ENCODE data around the gene PRAMEF10. TPM values are rescaled to one million over a fixed set of nuclear protein-coding genes. Genes with fewer than 3 reads are reported as not detected.
"Not testable (repeated sequence)": the region's sequence is repeated elsewhere in the genome, so short reads cannot be mapped to it uniquely, and the experiment has no call there.

The PRAMEF10 gene
- not detected for polyA plus RNA-seq (ENCODE audit: insufficient read length in 10 of 10)
- long read RNA-seq, donor 1: 0 reads
- long read RNA-seq, donor 2: 0 reads
- long read RNA-seq, donor 3: 0 reads
- long read RNA-seq, donor 4: 0 reads
- long read RNA-seq, donor 5: 0 reads
- long read RNA-seq, donor 6: 0 reads
- long read RNA-seq, donor 7: 0 reads
- long read RNA-seq, donor 8: 0 reads
- long read RNA-seq, donor 9: 0 reads

DNA sequence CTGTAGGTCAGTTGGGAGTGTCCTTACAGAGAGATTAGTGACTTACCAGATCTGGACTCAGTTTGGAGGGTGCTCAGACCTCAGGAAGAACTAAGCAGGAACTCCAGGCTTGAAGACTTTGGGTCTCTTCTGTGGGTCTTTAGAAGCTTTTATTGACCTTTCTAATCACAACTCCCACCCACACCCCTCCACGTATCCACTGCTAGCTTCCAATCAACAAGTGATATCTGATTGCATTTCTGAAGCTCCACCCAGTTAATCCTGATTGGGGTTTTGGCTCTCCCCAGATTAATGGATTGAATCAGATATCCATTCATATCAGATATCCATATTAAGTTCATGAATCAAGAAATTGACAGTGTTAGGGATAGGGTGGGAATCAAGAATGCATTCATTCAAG, at the start of gene PRAMEF10:
Gene PRAMEF10 (minus strand): TSS at position 101 of the 400 bp plus-strand sequence. CDS start 2,423 bp downstream, outside the sequence.
- DNase-seq: not testable (repeated sequence)

- DNase-seq: not testable (repeated sequence)
Measured at GRCh38 chr1:12947480-12947879, 49.4 kb upstream of the PRAMEF10 start, which contains the start of gene PRAMEF6. PRAMEF6 (minus strand) TSS chr1:12947580; CDS start chr1:12942518, 5,062 bp downstream.

DNA sequence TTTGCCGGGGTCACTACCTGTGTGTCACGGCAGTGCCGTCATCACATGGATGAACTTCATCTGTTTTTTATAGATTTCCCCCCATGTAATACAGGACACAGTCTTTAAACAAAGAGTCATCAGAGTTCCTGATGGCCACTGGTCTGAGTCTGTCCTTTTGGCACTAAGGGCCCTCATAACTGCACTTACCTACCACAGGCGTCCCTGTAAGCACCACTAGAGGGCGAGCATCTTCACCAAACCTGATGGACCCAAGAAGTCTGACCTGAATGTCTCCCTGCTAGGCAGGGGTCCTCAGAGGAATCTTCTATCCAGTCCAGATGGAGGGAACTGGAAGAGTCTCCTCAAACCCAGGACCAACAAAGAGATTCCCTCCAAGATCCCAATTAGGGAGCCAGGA, 26.3 kb upstream of the PRAMEF10 start:
- DNase-seq: not testable (repeated sequence)

DNA sequence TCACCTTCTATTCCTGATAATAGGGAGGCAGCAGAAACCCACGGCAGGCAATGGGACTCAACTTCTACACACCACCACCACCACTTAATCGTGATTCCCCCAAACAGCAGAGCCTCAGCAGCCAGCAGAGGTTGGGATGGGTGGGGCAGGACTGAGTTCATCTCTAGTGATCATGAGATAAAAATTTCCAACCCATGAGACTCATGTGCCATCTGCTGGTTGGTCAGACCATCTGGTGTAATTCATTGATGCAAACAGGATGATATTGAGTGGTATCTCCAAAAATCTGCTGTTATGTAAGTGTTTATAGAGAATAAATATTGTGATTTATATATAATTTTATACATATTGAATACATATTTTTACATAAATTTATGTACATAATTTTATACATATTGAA, 23.7 kb upstream of the PRAMEF10 start:
- DNase-seq: not testable (repeated sequence)

DNA sequence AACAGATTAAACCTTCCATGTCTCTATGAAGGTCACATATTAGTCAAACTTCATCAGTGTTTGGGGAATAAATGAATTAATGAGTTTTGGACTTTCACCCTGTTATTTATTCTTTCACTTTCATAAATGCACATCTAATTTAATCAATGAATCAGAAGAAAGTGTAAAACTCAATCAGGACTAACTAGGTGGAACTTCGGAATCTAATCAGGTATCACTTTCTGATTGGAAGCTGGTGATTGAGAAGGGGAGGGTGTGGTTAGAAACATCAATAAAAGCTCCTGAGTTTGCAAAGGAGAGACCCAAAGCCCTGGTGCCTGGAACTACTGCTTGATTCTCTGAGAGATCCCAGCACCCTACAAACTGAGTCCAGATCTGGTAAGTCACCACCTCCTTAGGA, 18.2 kb upstream of the PRAMEF10 start, which contains the start of gene PRAMEF7:
Gene PRAMEF7 (plus strand): TSS at position 301 of the 400 bp plus-strand sequence. CDS start 1,083 bp downstream, outside the sequence.
- DNase-seq: not testable (repeated sequence)

GRCh38 chr1:12903793-12904572, 5.9 kb upstream of the PRAMEF10 start:
- DNase-seq: not testable (repeated sequence)

GRCh38 chr1:12899186-12899585, 1.1 kb upstream of the PRAMEF10 start:
- DNase-seq: not testable (repeated sequence)

DNA sequence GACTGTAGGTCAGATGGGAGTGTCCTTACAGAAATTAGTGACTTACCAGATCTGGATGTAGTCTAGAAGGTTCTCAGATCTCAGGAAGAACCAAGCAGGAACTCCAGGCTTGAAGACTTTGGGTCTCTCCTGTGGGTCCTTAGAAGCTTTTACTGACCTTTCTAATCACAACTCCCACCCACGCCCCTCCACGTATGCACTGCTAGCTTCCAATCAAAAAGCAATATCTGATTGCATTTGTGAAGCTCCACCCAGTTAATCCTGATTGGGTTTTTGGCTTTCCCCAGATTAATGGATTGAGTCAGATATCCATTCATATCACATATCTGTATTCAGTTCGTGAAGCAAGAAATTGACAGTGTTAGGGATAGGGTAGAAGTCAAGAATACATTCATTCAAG, 12.0 kb downstream of the PRAMEF10 start, which contains the start of gene PRAMEF4:
Gene PRAMEF4 (minus strand): TSS at position 101 of the 400 bp plus-strand sequence. CDS start 2,807 bp downstream, outside the sequence.
- not testable (repeated sequence) for DNase-seq

GRCh38 chr1:12878453-12878852, 19.6 kb downstream of the PRAMEF10 start:
- DNase-seq: not testable (repeated sequence)

GRCh38 chr1:12863131-12863880, 34.8 kb downstream of the PRAMEF10 start:
- DNase-seq: not testable (repeated sequence)

- not testable (repeated sequence) for DNase-seq
Measured at GRCh38 chr1:12856786-12857185, 41.3 kb downstream of the PRAMEF10 start, which contains the start of gene PRAMEF2. PRAMEF2 (plus strand) TSS chr1:12857086; CDS start chr1:12859010, 1,924 bp downstream.

- DNase-seq: no peak
Measured at GRCh38 chr1:12851779-12852178, 46.3 kb downstream of the PRAMEF10 start.

GRCh38 chr1:12848620-12849019, 49.5 kb downstream of the PRAMEF10 start, which contains the start of gene HNRNPCL1:
HNRNPCL1 (minus strand) TSS chr1:12848720; CDS start chr1:12848289, 431 bp downstream.
- DNase-seq: not testable (repeated sequence)

Other genes with a start within 250 kb of the PRAMEF10 start
- not detected for gene AADACL3, start 182.2 kb downstream of the PRAMEF10 start, polyA plus RNA-seq (ENCODE audit: insufficient read length in 10 of 10)
- gene CFAP107, start 152.1 kb downstream of the PRAMEF10 start, polyA plus RNA-seq (ENCODE audit: insufficient read length in 10 of 10): 1 to 10 TPM in 2 of 10 donors, under 1 TPM in 7, not detected in 1; 0.12 to 1.5 (median 0.52) TPM
- gene PRAMEF12, start 124.5 kb downstream of the PRAMEF10 start, polyA plus RNA-seq (ENCODE audit: insufficient read length in 10 of 10): not detected
- gene PRAMEF1, start 106.9 kb downstream of the PRAMEF10 start, polyA plus RNA-seq (ENCODE audit: insufficient read length in 10 of 10): not detected
- gene PRAMEF11, start 66.9 kb downstream of the PRAMEF10 start, polyA plus RNA-seq (ENCODE audit: insufficient read length in 10 of 10): not detected
- gene HNRNPCL1, start 49.5 kb downstream of the PRAMEF10 start, polyA plus RNA-seq (ENCODE audit: insufficient read length in 10 of 10): not detected
- not detected for gene PRAMEF2, start 41.2 kb downstream of the PRAMEF10 start, polyA plus RNA-seq (ENCODE audit: insufficient read length in 10 of 10)
- gene PRAMEF4, start 12.1 kb downstream of the PRAMEF10 start, polyA plus RNA-seq (ENCODE audit: insufficient read length in 10 of 10): not detected
- gene PRAMEF7, start 18.3 kb upstream of the PRAMEF10 start, polyA plus RNA-seq (ENCODE audit: insufficient read length in 10 of 10): not detected
- not detected for gene PRAMEF6, start 49.3 kb upstream of the PRAMEF10 start, polyA plus RNA-seq (ENCODE audit: insufficient read length in 10 of 10)
- gene PRAMEF27, start 158.3 kb upstream of the PRAMEF10 start, polyA plus RNA-seq (ENCODE audit: insufficient read length in 10 of 10): not detected
- under 1 TPM in 1 of 10 donors, not detected in 9; 0.19 TPM for gene HNRNPCL3, start 162.5 kb upstream of the PRAMEF10 start, polyA plus RNA-seq (ENCODE audit: insufficient read length in 10 of 10)
- gene PRAMEF25, start 172.5 kb upstream of the PRAMEF10 start, polyA plus RNA-seq (ENCODE audit: insufficient read length in 10 of 10): not detected
- under 1 TPM in 1 of 10 donors, not detected in 9; 0.15 TPM for gene HNRNPCL2, start 218.6 kb upstream of the PRAMEF10 start, polyA plus RNA-seq (ENCODE audit: insufficient read length in 10 of 10)